ENCODE measurements around the gene FILIP1.
A peak's percentile ranks its signal among the peaks of the same experiment; 100 is the strongest.

Gene FILIP1

DNA sequence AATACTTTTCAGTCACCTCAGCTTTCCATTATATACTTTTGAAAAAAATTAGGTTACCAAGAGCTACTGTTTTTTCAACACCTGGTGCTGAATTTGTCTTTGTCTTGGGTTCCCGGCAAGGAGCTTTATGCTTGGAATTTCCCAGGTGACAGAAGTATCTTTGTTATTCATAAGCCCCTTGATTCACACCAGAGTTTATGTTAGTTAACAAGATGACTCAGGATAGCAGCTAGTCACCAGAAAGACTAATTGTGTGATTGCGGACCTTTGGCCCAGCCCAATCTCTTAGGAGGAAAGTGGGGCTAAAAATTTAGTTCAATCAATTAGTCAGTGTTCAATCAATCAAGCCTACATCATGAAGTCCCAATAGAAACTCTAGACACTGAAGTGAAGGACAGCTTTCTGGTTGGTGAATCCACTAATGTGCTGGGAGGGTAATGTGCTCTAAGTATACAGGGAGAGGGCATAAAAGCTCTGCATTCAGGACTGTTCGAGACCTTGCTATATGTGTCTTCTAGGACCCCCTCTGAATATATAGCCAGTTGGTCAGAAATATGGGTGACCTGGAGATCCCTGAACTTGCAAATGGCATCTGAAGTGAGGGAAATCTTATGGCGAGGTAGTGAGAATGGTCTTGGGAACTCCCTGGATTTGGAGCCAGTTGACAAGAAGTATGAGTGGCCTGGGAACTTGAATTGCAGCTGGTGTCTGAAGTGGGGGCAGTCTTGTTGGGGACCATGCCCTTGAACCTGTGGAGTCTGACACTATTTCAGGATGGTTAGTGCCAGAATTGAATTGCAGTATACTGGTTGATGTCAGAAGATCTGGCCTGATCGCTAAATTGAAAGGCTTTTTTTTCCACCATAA, 225.2 kb downstream of the FILIP1 start:
- peaks cover 31% of the 10 kb centered on the region for H3K36me3 ChIP-seq
- no peaks in the 10 kb centered on the region for H3K9me3 ChIP-seq (ENCODE audit: severe bottlenecking)
- H3K4me3 ChIP-seq (ENCODE audit: low read depth, low read length): no peak overlapping the region
- no peak overlapping the region for H3K27ac ChIP-seq
- TF ChIP-seq, protein P1, sequence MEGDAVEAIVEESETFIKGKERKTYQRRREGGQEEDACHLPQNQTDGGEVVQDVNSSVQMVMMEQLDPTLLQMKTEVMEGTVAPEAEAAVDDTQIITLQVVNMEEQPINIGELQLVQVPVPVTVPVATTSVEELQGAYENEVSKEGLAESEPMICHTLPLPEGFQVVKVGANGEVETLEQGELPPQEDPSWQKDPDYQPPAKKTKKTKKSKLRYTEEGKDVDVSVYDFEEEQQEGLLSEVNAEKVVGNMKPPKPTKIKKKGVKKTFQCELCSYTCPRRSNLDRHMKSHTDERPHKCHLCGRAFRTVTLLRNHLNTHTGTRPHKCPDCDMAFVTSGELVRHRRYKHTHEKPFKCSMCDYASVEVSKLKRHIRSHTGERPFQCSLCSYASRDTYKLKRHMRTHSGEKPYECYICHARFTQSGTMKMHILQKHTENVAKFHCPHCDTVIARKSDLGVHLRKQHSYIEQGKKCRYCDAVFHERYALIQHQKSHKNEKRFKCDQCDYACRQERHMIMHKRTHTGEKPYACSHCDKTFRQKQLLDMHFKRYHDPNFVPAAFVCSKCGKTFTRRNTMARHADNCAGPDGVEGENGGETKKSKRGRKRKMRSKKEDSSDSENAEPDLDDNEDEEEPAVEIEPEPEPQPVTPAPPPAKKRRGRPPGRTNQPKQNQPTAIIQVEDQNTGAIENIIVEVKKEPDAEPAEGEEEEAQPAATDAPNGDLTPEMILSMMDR (IDR thresholded peaks at IDR 0.05; ENCODE audit: low read depth, low read length): no peak
- H3K27me3 ChIP-seq (ENCODE audit: insufficient read depth, low read depth, severe bottlenecking): no peaks in the 10 kb centered on the region
- no peak for DNase-seq

DNA sequence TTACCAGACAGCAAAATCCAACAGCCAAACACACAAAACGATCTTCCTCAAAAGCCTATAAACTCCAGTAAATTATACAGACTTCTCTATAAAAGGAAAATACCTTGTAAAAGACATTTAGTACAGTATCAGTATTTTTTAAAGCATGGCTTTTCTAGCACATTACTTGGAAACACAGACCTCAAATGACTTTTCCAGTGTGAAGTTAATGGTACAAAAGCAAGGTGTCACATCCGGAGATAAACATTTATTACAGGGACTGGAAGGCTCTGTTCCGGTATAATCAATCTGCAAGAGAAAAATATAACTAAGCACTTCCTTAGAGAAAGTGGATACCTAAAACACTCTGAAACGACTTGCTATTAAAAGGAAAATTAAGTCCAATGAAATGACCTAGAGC, 226.1 kb downstream of the FILIP1 start:
- Histone ChIP-seq H3K27ac (no peak overlapping the region), H3K27me3 (ENCODE audit: insufficient read depth, low read depth, severe bottlenecking) (no peaks in the 10 kb centered on the region), H3K4me3 (ENCODE audit: low read depth, low read length) (no peak overlapping the region), H3K36me3 (peaks cover 24% of the 10 kb centered on the region), H3K9me3 (ENCODE audit: severe bottlenecking) (no peaks in the 10 kb centered on the region)
- DNase-seq: no peak
- TF ChIP-seq, protein P1 (IDR thresholded peaks at IDR 0.05; ENCODE audit: low read depth, low read length): no peak

DNA sequence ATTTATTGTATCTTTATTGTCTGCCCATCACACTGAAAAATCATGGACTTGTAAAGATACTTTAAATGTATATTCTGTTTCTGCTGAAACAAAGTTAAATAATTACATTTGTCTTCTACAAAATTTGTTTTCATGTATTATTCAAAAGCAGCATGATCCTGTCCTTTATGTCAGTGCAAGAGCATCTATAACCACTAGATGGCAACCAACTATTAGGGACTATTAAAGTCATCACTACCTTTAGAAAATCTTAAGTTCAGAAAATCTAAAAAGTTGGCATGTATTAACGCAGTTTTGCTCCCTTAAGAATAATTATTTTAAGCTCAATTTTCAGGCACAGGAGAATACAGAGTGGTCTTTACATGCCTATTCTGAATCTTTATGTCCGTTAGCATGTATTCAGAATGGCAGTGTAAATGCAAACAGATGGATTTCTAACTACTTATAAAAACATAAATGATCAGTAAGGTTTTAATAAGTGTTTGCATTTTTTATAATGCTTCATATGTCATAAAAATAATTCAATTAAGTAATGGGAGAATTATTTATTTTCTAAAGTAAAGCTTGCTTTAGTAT, 226.8 kb downstream of the FILIP1 start:
- TF ChIP-seq, protein P1 (IDR thresholded peaks at IDR 0.05; ENCODE audit: low read depth, low read length): peak; percentile 34
- H3K4me3 ChIP-seq (ENCODE audit: low read depth, low read length): no peak overlapping the region
- no peaks in the 10 kb centered on the region for H3K9me3 ChIP-seq (ENCODE audit: severe bottlenecking)
- no peak for DNase-seq
- H3K27ac ChIP-seq: no peak overlapping the region
- H3K36me3 ChIP-seq: peaks cover 23% of the 10 kb centered on the region
- H3K27me3 ChIP-seq (ENCODE audit: insufficient read depth, low read depth, severe bottlenecking): no peaks in the 10 kb centered on the region

DNA sequence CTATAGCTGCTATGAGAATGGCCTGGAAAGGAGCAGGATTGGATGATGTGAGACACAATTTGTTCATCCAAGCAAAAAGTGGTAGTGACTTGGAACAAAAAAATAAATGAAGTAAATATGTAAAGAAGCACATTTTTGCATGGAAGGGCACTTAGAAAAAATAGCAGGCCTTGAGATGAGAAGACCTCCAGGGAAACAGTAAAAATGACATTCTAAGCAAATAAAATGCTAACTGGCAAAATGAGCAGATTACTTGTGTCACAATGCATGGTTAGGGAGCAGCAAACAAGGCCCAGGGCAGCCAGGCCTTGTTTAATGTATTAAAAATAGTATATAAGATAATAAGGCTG, 230.2 kb downstream of the FILIP1 start:
- no peak overlapping the region for H3K27ac ChIP-seq
- TF ChIP-seq, protein P1 (IDR thresholded peaks at IDR 0.05; ENCODE audit: low read depth, low read length): no peak
- H3K4me3 ChIP-seq (ENCODE audit: low read depth, low read length): no peak overlapping the region
- H3K9me3 ChIP-seq (ENCODE audit: severe bottlenecking): no peaks in the 10 kb centered on the region
- peaks cover 43% of the 10 kb centered on the region for H3K36me3 ChIP-seq
- no peaks in the 10 kb centered on the region for H3K27me3 ChIP-seq (ENCODE audit: insufficient read depth, low read depth, severe bottlenecking)
- no peak for DNase-seq

DNA sequence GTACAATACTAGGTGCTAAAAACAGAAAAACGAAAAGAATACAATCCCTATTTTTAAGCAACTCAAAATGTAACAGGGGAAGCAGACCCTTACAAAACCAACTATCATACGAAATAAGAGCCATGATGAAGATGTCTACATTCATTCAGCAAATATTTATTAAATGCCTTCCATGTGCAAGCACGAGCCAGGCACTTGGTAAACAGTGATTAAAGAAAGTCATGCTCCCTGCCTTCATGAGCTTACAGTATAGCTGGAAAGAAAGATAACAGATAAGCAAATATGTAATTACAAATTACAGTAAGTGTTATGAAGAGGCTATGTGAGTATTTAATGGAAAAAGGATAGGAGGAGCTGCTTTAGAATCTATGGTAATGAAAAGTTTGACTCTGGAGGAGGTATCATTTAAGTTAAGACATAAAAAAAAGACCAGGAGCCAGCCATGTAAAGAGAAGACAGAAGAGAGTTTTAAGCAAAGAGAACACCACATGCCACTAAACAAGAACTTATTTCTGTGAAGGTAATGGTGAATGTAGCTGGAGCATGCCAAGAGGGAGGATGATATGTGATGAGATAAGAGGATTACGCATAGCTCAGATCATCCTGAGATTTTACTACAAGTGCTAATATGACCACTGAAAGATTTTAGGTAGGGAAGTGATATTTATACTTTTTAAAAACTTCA, 230.7 kb downstream of the FILIP1 start:
- peaks cover 43% of the 10 kb centered on the region for H3K36me3 ChIP-seq
- no peaks in the 10 kb centered on the region for H3K9me3 ChIP-seq (ENCODE audit: severe bottlenecking)
- no peak overlapping the region for H3K4me3 ChIP-seq (ENCODE audit: low read depth, low read length)
- no peak overlapping the region for H3K27ac ChIP-seq
- H3K27me3 ChIP-seq (ENCODE audit: insufficient read depth, low read depth, severe bottlenecking): no peaks in the 10 kb centered on the region
- no peak for DNase-seq
- TF ChIP-seq, protein P1 (IDR thresholded peaks at IDR 0.05; ENCODE audit: low read depth, low read length): no peak
